SW480 (cell line): ENCODE results near the gene EAF1.
"Not testable (repeated sequence)": the region's sequence is repeated elsewhere in the genome, so short reads cannot be mapped to it uniquely, and the experiment has no call there.

Source experiments
- DNase-seq: peaks from one replicate; pipeline ENCODE4 v3.0.0-alpha.2; 2016; ENCODE audit warnings: low spot score

EAF1 gene

DNA sequence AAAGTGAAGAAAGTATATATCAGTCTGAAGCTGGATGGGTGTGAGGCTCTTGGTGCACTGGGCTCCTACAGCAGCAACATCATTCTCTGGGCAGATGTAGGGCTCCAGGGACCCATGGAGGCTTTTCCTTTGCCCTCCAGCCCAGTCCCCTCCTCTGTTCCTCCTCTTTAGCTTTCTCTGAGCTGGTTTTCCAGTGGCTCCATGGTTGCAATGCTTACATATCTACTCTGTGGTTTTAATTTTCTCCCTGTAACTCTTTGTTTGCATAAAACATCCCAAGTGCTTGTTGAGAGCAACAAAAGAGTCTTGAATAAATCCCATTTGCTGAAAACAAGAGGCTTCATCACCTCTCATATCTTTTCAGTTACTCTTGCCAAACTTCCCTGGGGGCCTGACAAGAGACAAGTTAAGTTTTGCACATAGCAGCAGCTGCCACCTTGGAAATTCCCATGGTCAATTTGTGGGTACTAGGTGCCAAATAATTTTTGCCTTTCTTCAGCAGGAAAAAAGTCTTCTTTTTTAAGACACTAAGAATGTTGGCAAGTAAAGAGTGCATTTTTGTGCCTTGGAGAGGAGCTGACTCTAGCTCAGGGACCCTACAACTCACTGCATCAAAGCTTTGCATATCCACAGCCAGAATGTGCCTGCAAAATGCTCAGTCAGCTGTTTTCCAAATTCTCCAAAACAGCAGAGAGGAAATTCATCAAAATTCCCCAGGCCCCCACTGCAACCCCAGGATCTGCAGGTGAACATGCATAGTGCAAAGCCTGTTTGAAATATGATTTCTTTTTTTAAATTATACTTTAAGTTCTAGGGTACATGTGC is 52.2 kb downstream of the EAF1 start:
- no peak for DNase-seq

DNA sequence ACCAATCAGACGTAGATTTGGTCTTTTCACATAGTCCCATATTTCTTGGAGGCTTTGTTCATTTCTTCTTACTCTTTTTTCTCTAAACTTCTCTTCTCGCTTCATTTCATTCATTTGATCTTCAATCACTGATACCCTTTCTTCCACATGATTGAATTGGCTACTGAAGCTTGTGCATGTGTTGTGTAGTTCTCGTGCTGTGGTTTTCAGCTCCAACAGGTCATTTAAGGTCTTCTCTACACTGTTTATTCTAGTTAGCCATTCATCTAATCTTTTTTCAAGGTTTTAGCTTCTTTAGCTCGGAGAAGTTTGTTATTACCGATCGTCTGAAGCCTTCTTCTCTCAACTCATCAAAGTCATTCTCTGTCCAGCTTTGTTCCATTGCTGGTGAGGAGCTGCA is 57.2 kb downstream of the EAF1 start:
- DNase-seq = not testable (repeated sequence)

- no peak for DNase-seq
Observed at GRCh38 chr3:15486020-15486419, 58.6 kb downstream of the EAF1 start.

GRCh38 chr3:15486979-15487378 is 59.6 kb downstream of the EAF1 start:
- DNase-seq = no peak

DNA sequence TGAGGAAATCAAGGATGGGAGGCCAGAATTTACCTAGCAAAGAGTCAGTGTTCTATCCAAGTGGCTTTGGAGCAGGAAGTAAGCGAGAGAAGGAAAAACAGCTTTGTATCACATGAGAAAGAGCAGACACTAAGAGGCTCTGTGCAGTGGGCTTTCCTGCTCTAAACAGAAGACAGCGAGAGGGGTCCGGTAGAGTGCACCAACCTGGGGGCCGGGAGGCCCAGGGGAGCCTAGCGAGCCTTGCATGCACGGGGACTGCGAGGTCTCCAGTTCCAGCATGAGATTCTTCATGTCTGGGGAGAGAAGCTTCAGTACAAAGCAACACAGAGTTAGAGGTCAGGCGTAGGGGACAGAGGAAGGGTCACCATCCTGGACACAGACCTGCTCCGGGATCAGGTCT is 60.6 kb downstream of the EAF1 start:
- DNase-seq = no peak

DNA sequence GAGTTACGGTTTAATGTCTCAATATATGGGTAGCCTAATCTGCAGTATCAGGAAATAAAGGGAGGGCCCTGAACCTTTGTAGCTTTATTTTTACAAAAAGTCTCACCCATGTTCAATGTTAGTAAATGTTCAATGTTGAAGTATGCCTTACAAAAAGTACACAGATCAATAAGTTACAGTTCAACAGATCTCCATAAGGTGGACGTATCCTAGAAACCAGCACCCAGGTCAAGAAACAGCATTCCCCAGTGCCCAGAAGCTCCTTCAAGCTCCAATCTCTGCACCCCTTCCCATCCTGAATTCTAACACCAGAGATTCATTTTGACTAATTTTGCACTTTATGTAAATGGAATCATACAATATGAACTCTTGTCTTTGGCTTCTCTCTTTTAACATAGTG is 62.8 kb downstream of the EAF1 start:
- DNase-seq = no peak

- DNase-seq = no peak
Observed at GRCh38 chr3:15491143-15491542, 63.7 kb downstream of the EAF1 start.
